ENCODE results near the gene MYPN. TPM values are rescaled to one million over a fixed set of nuclear protein-coding genes. Genes with fewer than 3 reads are reported as not detected.
"Not testable (repeated sequence)": the region's sequence is repeated elsewhere in the genome, so short reads cannot be mapped to it uniquely, and the experiment has no call there.

The MYPN gene
- total RNA-seq, 2 donors from 2014 or later: 2.3 TPM; not detected in 1

DNA sequence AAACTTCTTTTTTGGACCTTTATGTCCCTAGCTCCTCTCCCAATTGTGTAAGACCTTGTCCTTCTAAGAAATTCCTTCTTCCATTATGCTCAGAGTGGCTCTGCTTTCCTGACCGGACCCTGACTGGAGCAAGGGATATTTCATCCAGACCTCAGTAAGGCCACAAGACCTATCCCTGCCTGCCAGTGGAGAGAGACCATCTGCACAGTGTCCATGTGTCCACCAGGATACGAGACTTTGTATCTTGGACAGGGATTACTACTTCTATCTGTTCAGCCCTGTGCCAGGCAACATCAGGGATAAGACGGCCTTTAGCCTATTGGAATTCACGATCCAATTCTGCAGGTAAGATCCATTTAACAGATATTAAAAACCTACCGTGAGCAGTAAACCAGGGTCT lies 129.8 kb downstream of the MYPN start:
- H3K9me3 ChIP-seq: no peaks in the 10 kb centered on the region
- 95 to 96% methylated on average over 5 of the region's 5 CpGs for WGBS, 2 donors
- no peaks in the 10 kb centered on the region for H3K27me3 ChIP-seq
- H3K4me3 ChIP-seq: no peak overlapping the region
- no peaks in the 10 kb centered on the region for H3K4me1 ChIP-seq
- intact Hi-C loops (cut with DNase I): no loop called here
- no peaks in the 10 kb centered on the region for H3K36me3 ChIP-seq (replicated peaks in 1 of 2; ENCODE audit: insufficient read depth in 1 of 2, low read depth in 2 of 2)
- ATAC-seq (no peak), DNase-seq (no peak)
- no peak for TF ChIP-seq POLR2A (IDR thresholded peaks at IDR 0.05)
- TF ChIP-seq, protein P1, sequence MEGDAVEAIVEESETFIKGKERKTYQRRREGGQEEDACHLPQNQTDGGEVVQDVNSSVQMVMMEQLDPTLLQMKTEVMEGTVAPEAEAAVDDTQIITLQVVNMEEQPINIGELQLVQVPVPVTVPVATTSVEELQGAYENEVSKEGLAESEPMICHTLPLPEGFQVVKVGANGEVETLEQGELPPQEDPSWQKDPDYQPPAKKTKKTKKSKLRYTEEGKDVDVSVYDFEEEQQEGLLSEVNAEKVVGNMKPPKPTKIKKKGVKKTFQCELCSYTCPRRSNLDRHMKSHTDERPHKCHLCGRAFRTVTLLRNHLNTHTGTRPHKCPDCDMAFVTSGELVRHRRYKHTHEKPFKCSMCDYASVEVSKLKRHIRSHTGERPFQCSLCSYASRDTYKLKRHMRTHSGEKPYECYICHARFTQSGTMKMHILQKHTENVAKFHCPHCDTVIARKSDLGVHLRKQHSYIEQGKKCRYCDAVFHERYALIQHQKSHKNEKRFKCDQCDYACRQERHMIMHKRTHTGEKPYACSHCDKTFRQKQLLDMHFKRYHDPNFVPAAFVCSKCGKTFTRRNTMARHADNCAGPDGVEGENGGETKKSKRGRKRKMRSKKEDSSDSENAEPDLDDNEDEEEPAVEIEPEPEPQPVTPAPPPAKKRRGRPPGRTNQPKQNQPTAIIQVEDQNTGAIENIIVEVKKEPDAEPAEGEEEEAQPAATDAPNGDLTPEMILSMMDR (IDR thresholded peaks at IDR 0.05): no peak
- no peak overlapping the region for H3K27ac ChIP-seq

DNA sequence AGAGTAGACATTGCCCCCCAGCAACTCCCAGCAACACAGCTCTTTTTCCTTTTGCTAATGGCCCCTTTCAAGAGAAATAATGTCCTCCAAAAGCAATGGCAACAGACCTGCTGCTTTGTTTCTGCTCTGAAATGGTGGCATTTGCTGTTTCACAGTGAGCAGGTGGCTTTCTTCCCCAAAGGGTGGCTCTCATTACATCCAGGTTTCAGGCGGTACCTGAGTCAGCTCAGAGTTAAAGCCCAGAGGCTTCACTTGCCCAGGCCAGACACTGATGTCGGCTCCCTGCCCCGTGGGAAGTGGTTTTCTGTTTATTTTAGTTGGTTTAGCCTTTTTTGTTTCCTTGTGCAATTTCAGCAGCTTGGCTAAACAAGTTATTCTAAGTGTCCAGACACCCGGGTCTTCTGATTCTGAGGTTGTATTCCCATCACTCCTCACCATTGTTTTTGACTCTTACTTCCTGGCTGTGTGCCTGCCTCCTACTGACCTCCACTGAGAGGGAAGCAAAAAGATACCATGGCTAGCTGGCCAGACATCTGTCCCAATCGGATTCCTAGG lies 130.4 kb downstream of the MYPN start:
- Histone ChIP-seq H3K36me3 (replicated peaks in 1 of 2; ENCODE audit: insufficient read depth in 1 of 2, low read depth in 2 of 2) (no peaks in the 10 kb centered on the region), H3K4me1 (no peaks in the 10 kb centered on the region), H3K4me3 (no peak overlapping the region), H3K9me3 (no peaks in the 10 kb centered on the region), H3K27ac (no peak overlapping the region), H3K27me3 (no peaks in the 10 kb centered on the region)
- intact Hi-C loops (cut with DNase I): no loop called here
- TF ChIP-seq, protein P1 (IDR thresholded peaks at IDR 0.05): no peak
- no peak for TF ChIP-seq POLR2A (IDR thresholded peaks at IDR 0.05)
- DNase-seq (no peak), ATAC-seq (no peak)
- WGBS, 2 donors: 83 to 85% methylated on average over 5 of the region's 5 CpGs

DNA sequence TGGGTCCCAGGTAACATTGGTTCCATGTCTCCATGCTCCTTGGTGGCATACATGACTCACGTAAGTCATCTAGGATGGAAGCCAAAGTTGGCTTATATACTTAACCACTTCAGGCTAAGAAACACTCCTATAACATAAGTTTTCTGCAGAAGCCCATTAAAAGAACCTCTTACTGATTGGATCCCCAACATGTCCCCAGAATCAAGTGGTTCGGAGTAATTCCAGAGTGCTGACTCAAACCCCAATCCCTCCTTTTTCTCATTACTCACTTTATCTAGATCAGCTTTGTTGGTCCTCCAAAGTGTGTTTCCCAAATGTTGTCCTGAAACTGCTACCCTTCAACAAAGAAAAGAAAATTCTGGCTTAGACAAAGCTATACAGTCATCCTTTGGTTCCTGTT lies 132.8 kb downstream of the MYPN start:
- 93 to 96% methylated on average over 2 of the region's 2 CpGs for WGBS, 2 donors
- no peaks in the 10 kb centered on the region for H3K27me3 ChIP-seq
- H3K9me3 ChIP-seq: no peaks in the 10 kb centered on the region
- H3K4me3 ChIP-seq: no peak overlapping the region
- no peak for DNase-seq
- TF ChIP-seq POLR2A (IDR thresholded peaks at IDR 0.05): no peak
- TF ChIP-seq, protein P1 (IDR thresholded peaks at IDR 0.05): no peak
- no peak overlapping the region for H3K27ac ChIP-seq
- no peaks in the 10 kb centered on the region for H3K36me3 ChIP-seq (replicated peaks in 1 of 2; ENCODE audit: insufficient read depth in 1 of 2, low read depth in 2 of 2)
- ATAC-seq: no peak
- no peaks in the 10 kb centered on the region for H3K4me1 ChIP-seq
- intact Hi-C loops (cut with DNase I): no loop called here

DNA sequence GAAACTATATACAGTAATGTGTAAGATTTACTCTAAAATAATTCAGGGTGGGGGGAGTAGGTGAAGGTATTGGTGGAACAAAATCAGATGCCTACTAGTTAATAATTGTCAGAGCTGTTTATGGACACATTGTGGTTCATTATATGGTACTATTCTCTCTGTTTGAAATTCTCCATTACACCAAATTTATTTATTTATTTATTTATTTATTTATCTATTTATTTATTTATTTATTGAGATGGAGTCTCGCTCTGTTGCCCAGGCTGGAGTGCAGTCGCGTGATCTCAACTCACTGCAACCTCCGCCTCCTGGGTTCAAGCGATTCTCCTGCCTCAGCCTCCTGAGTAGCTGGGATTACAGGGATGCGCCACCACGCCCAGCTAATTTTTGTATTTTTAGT lies 137.1 kb downstream of the MYPN start:
- H3K4me1 ChIP-seq; intact Hi-C loops (cut with DNase I); ATAC-seq; H3K27ac ChIP-seq; H3K36me3 ChIP-seq (replicated peaks in 1 of 2; ENCODE audit: insufficient read depth in 1 of 2, low read depth in 2 of 2); H3K27me3 ChIP-seq; H3K4me3 ChIP-seq; DNase-seq; H3K9me3 ChIP-seq: not testable (repeated sequence)
- 91 to 96% methylated on average over 7 of the region's 7 CpGs for WGBS, 2 donors

DNA sequence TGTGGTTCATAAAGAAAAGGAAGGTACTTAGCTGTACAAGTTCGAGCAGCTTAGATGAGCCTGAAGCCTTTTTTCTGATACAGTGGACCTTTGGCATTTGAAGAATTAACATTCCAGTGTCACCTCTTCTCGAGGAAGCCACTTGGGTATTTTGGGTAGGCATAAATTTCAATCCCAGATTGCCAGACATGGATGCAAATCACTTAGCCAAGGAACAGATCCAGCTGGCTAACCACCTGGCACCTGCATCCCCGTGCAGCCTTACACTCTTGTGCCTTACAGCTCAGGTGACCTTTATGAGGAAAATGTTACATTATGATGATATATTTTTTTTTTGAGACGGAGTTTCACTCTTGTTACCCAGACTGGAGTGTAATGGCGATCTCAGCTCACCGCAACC lies 138.6 kb downstream of the MYPN start:
- TF ChIP-seq, protein P1 (IDR thresholded peaks at IDR 0.05): no peak
- no peak for TF ChIP-seq POLR2A (IDR thresholded peaks at IDR 0.05)
- Histone ChIP-seq H3K27ac (no peak overlapping the region), H3K9me3 (no peaks in the 10 kb centered on the region), H3K4me1 (no peaks in the 10 kb centered on the region), H3K4me3 (no peak overlapping the region), H3K36me3 (replicated peaks in 1 of 2; ENCODE audit: insufficient read depth in 1 of 2, low read depth in 2 of 2) (no peaks in the 10 kb centered on the region), H3K27me3 (no peaks in the 10 kb centered on the region)
- no peak for DNase-seq
- no peak for ATAC-seq
- intact Hi-C loops (cut with DNase I): no loop called here
- WGBS, 2 donors: 70 to 94% methylated on average over 6 of the region's 6 CpGs

Measured in body of pancreas (tissue), 4 donors.